K562 (cell line): ENCODE data around the gene TUBB6. TPM values are rescaled to one million over a fixed set of nuclear protein-coding genes. Genes with fewer than 3 reads are reported as not detected.

Experiments
- ATAC-seq: fragments of 200-7000 bp; cut with Tn5 transposase; 3 replicates; pipeline ENCODE4 v1.9.1; 2020; ENCODE audit warnings: moderate library complexity
- BruUV-seq: library from RNA; stranded (reverse); fragments of 400-500 nt; replicated peaks from 2 replicates; lab custom pipeline; 2021; lab: Mats Ljungman, UMichigan
- CTCF ChIA-PET: fragments of 300-600 bp; formaldehyde crosslinking; extraction: SDS; loops from one replicate; lab custom pipeline; 2021; ENCODE audit warnings: low intra/inter-chr PET ratio; lab: Yijun Ruan, JAX
- POLR2A ChIA-PET: fragments of 300-600, 350-650 bp; sonication (Branson Sonifier 250); formaldehyde crosslinking; extraction: SDS; loops from one replicate; lab custom pipeline; 2021; ENCODE audit warnings: antibody characterized with exemption, inconsistent platforms; lab: Yijun Ruan, JAX
- DNase-seq, 4 experiments: peaks; one replicate each; pipeline versions ENCODE4 v3.0.0 to v3.0.0-alpha.2; 2011 to 2018; ENCODE audit warnings: low spot score in 3 of 4, mixed read lengths in 3 of 4; ENCODE audit errors: extremely low read depth in 1 of 4
- FAIRE-seq: peaks from 2 replicates; lab custom pipeline; 2011; peaks lifted over from hg19 to GRCh38; lab: Jason Lieb, UNC
- H2AFZ ChIP-seq: 2 replicates; pipeline ENCODE4 v1.6.0; 2011; ENCODE audit warnings: low read depth, low read length, control low read depth, inconsistent platforms
- H3K27ac ChIP-seq: fragments of 200-600 bp; 3 replicates; pipeline ENCODE4 v1.8.0; 2011; ENCODE audit warnings: low read depth, mild to moderate bottlenecking, control low read depth, inconsistent platforms, low read length, moderate library complexity, mixed read lengths; ENCODE audit errors: extremely low read depth
- H3K27me3 ChIP-seq, 2 experiments: fragments of 300-600 bp in 1 of 2; 2 replicates in 1 of 2; 3 replicates in 1 of 2; pipeline versions ENCODE4 v1.6.0 to v1.8.0; 2011; ENCODE audit warnings: inconsistent platforms in 2 of 2, low read length in 2 of 2, mild to moderate bottlenecking in 1 of 2, mixed read lengths in 1 of 2, moderate library complexity in 1 of 2; ENCODE audit not compliant: control insufficient read depth in 2 of 2, insufficient read depth in 2 of 2
- H3K36me3 ChIP-seq: fragments of 300-600 bp; 3 replicates; pipeline ENCODE4 v1.8.0; 2011; ENCODE audit warnings: mild to moderate bottlenecking, low read length, inconsistent platforms; ENCODE audit not compliant: control insufficient read depth, insufficient read depth
- H3K4me1 ChIP-seq, 2 experiments: fragments of 200-600 bp in 1 of 2; replicated peaks in 1 of 2; 2 replicates in 1 of 2; 3 replicates in 1 of 2; pipeline versions ENCODE4 v1.5.1 to v1.8.0; 2011; ENCODE audit warnings: inconsistent platforms in 2 of 2, low read length in 2 of 2, mild to moderate bottlenecking in 1 of 2, mixed read lengths in 1 of 2, moderate library complexity in 1 of 2; ENCODE audit not compliant: control insufficient read depth in 2 of 2, insufficient read depth in 2 of 2
- H3K4me2 ChIP-seq: 2 replicates; pipeline ENCODE4 v1.6.1; 2011; ENCODE audit warnings: low read length, control low read depth, inconsistent platforms, mixed read lengths; ENCODE audit not compliant: insufficient read depth
- H3K4me3 ChIP-seq: fragments of 200-600 bp; sonication (generic), shearing (Covaris generic); 2 replicates; pipeline ENCODE4 v1.5.1; 2016; ENCODE audit warnings: control low read depth, inconsistent platforms
- H3K79me2 ChIP-seq: fragments of 200-600 bp; 3 replicates; pipeline ENCODE4 v1.8.0; 2011; ENCODE audit warnings: low read length, inconsistent platforms; ENCODE audit not compliant: control insufficient read depth, insufficient read depth
- H3K9ac ChIP-seq, 2 experiments: 2 replicates each; pipeline versions ENCODE4 v1.6.0 to v1.6.1; 2011; ENCODE audit warnings: low read depth in 2 of 2, low read length in 2 of 2, control low read depth in 1 of 2, inconsistent platforms in 1 of 2, mild to moderate bottlenecking in 1 of 2, mixed read lengths in 1 of 2; ENCODE audit not compliant: insufficient read depth in 1 of 2
- H3K9me1 ChIP-seq: one replicate; pipeline ENCODE4 v1.6.0; 2011; ENCODE audit warnings: inconsistent platforms, mild to moderate bottlenecking, low read length, moderate library complexity; ENCODE audit not compliant: control insufficient read depth, insufficient read depth
- H3K9me3 ChIP-seq: replicated peaks from 2 replicates; pipeline ENCODE4 v1.5.1; 2011; ENCODE audit warnings: low read depth, low read length, inconsistent platforms; ENCODE audit not compliant: control insufficient read depth, insufficient read depth
- H4K20me1 ChIP-seq: replicated peaks from 2 replicates; pipeline ENCODE4 v1.6.1; 2011; ENCODE audit warnings: low read length, inconsistent platforms, mixed read lengths; ENCODE audit not compliant: control insufficient read depth, insufficient read depth
- ASH1L ChIP-seq: fragments of 450-650 bp; IDR thresholded peaks from 2 replicates; pipeline ENCODE4 v1.6.1; 2018; ENCODE audit warnings: borderline replicate concordance, mild to moderate bottlenecking, low read depth; ENCODE audit not compliant: partially characterized antibody
- CBFA2T2 ChIP-seq: fragments of 450-650 bp; conservative IDR thresholded peaks from 2 replicates; pipeline ENCODE4 v1.6.1; 2017; ENCODE audit warnings: mild to moderate bottlenecking
- CBFB ChIP-seq: sonication (generic); formaldehyde crosslinking; IDR thresholded peaks from 2 replicates; pipeline ENCODE4 v1.4.0; 2020; ENCODE audit warnings: mild to moderate bottlenecking, missing genetic modification reagents
- CC2D1A ChIP-seq: fragments of 450-650 bp; IDR thresholded peaks from 2 replicates; pipeline ENCODE4 v1.6.1; 2017; ENCODE audit warnings: mild to moderate bottlenecking
- HDAC6 ChIP-seq: IDR thresholded peaks from 2 replicates; pipeline ENCODE4 v1.6.1; 2012; ENCODE audit warnings: low read depth, mild to moderate bottlenecking, control low read depth, inconsistent platforms, low read length, moderate library complexity
- ILF3 ChIP-seq: fragments of 450-650 bp; IDR thresholded peaks from 2 replicates; pipeline ENCODE4 v1.6.1; 2018; ENCODE audit warnings: antibody characterized with exemption, mild to moderate bottlenecking, moderate library complexity, borderline replicate concordance
- KLF1 ChIP-seq: fragments of 450-650 bp; IDR thresholded peaks from 2 replicates; pipeline ENCODE4 v1.6.1; 2016; ENCODE audit warnings: missing genetic modification characterization, missing compliant biosample characterization
- L3MBTL2 ChIP-seq: fragments of 450-650 bp; IDR thresholded peaks from 2 replicates; pipeline ENCODE4 v1.6.1; 2016; ENCODE audit warnings: mild to moderate bottlenecking, moderate library complexity
- MEF2D ChIP-seq: conservative IDR thresholded peaks from 2 replicates; pipeline ENCODE4 v1.6.1; 2016; ENCODE audit warnings: low read depth, missing genetic modification characterization, missing compliant biosample characterization
- MTF1 ChIP-seq: fragments of 250-450 bp; sonication (Bioruptor Pico); IDR thresholded peaks from 2 replicates; pipeline ENCODE4 v1.9.0; 2021; ENCODE audit warnings: moderate library complexity, mild to moderate bottlenecking, inconsistent platforms, borderline replicate concordance
- NONO ChIP-seq, 2 experiments: fragments of 200-400 bp in 1 of 2; fragments of 450-650 bp in 1 of 2; formaldehyde crosslinking in 1 of 2; IDR thresholded peaks; 2 replicates each; pipeline ENCODE4 v1.6.1; 2017; ENCODE audit warnings: low read depth in 2 of 2, mild to moderate bottlenecking in 2 of 2, moderate library complexity in 2 of 2, low read length in 1 of 2
- POLR2AphosphoS5 ChIP-seq: IDR thresholded peaks from 2 replicates; pipeline ENCODE4 v1.6.1; 2011; ENCODE audit warnings: mild to moderate bottlenecking, low read depth, low read length, moderate library complexity; ENCODE audit not compliant: control insufficient read depth, insufficient read depth
- RBM25 ChIP-seq: fragments of 200-400 bp; formaldehyde crosslinking; IDR thresholded peaks from 2 replicates; pipeline ENCODE4 v1.6.1; 2018; ENCODE audit warnings: low read length, low read depth, moderate library complexity; ENCODE audit not compliant: severe bottlenecking
- SIN3B ChIP-seq: fragments of 450-650 bp; IDR thresholded peaks from 2 replicates; pipeline ENCODE4 v1.6.1; 2017; ENCODE audit warnings: low read depth, mild to moderate bottlenecking, moderate library complexity
- SMAD4 ChIP-seq: fragments of 250-450 bp; sonication (Bioruptor Pico); conservative IDR thresholded peaks from 2 replicates; pipeline ENCODE4 v1.8.0; 2021; ENCODE audit warnings: inconsistent platforms, mild to moderate bottlenecking, moderate library complexity
- SMARCA5 ChIP-seq: fragments of 450-650 bp; IDR thresholded peaks from 2 replicates; pipeline ENCODE4 v1.6.1; 2016
- TEAD1 ChIP-seq, 2 experiments: fragments of 450-650 bp in 1 of 2; sonication (generic) in 1 of 2; formaldehyde crosslinking; IDR thresholded peaks; 2 replicates each; pipeline versions ENCODE4 v1.4.0 to v1.8.0; 2020 to 2022; ENCODE audit warnings: mild to moderate bottlenecking in 2 of 2, missing genetic modification reagents in 1 of 2
- ZNF184 ChIP-seq: sonication (generic); formaldehyde crosslinking; IDR thresholded peaks from 2 replicates; pipeline ENCODE4 v1.5.0; 2020; ENCODE audit warnings: missing genetic modification reagents
- ZNF3 ChIP-seq: fragments of 250-450 bp; sonication (Bioruptor Pico); IDR thresholded peaks from 2 replicates; pipeline ENCODE4 v1.5.0; 2021; ENCODE audit warnings: mild to moderate bottlenecking, moderate library complexity
- WGBS: fragments of 100-300 bp; shearing (Covaris generic); methylation state at CpG from one replicate; pipeline ENCODE4 v1.1.6; 2016; ENCODE audit warnings: low coverage, mixed read lengths; ENCODE audit not compliant: insufficient coverage; ENCODE audit errors: missing lambda C conversion rate; 5-methylcytosine and 5-hydroxymethylcytosine counted together
- in situ Hi-C: fragments of 300-500 bp; cut with MboI; formaldehyde crosslinking; loops from 4 replicates; pipeline ENCODE4 v1.15.0; 2018; ENCODE audit warnings: inconsistent platforms, mixed read lengths
- intact Hi-C: fragments of 100-400 bp; cut with micrococcal nuclease; formaldehyde crosslinking; loops from 2 replicates; pipeline ENCODE4 v1.14.2; 2022
- polyA plus RNA-seq, 8 experiments: library from polyadenylated mRNA; depleted of rRNA in 4 of 8; stranded (reverse) in 5 of 8; unstranded in 3 of 8; fragments of >200 nt; fragmentation: Nextera tagmentation in 2 of 8; fragmentation: Illumina TruSeq in 1 of 8; extraction: Ambion mirVana in 2 of 8; extraction: Trizol in 1 of 8; gene quantifications; 2 replicates each; pipeline versions ENCODE4 v1.2.1 to v1.2.3, GENCODE V29; 2011 to 2014; ENCODE audit warnings: inconsistent platforms in 1 of 8, missing spikeins in 1 of 8
- total RNA-seq, 7 experiments: library from RNA; depleted of rRNA in 6 of 7; stranded (reverse); fragments of >200 nt in 6 of 7; fragmentation: Illumina TruSeq in 2 of 7; extraction: Trizol in 2 of 7; gene quantifications; 2 replicates each; pipeline versions ENCODE4 v1.2.1 to v1.2.3, GENCODE V29; 2011 to 2021; ENCODE audit warnings: low replicate concordance in 1 of 7
- TF ChIP-seq, protein P1 (sequence below): sonication (generic); formaldehyde crosslinking; IDR thresholded peaks from 2 replicates; pipeline ENCODE4 v1.8.0; 2022; ENCODE audit warnings: missing genetic modification reagents, mild to moderate bottlenecking, moderate library complexity, borderline replicate concordance
- TF ChIP-seq, protein P2 (sequence below): IDR thresholded peaks from 2 replicates; pipeline ENCODE4 v1.6.1; 2014; ENCODE audit warnings: antibody characterized with exemption

TUBB6 gene
- total and polyA plus RNA-seq, 9 of the 15 experiments (the other 6 are each of a cell fraction or from before 2014, with no cell fraction given), result 43.9 to 404 (median 81.1) TPM

DNA sequence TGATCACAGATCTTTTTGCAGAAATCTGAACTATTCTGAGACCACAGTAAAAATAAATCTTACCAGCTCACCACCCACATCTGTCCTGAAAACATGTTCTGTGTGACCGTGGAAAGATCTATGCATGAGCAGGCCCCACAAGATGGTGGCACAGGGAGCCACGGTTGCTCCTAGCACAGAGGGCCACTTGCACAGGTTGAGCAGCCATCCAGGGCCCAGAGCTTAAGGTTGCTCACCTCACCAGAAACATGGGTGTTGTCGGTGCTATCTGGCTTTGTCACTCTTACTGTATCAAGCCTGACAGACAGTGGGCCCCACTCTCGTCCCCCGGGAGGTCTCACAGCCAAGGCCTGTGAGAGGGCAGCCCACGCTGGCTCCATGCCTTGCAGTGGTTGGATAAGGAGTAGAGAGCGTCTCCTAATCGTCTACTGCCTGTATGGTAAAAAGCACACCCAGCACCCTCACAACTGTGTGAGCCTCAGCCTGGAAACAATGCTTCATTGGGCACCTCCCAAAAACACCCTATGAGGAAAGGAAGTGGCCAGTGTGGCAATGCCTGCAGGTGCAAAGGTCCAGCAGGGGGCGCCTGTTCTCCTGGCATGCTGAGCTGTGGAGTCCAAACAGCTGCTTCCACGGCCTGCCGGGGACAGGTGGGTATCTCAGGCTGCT is 19.6 kb downstream of the TUBB6 start:
- ATAC-seq, result peak; percentile 96
- Histone ChIP-seq H4K20me1 (no peaks in the 10 kb centered on the region), H3K9me3 (no peaks in the 10 kb centered on the region), H3K79me2 (peaks cover 3% of the 10 kb centered on the region; the same call in 1 of the 3 replicates), H3K27me3 (no peaks in the 10 kb centered on the region), H3K36me3 (peaks cover 74% of the 10 kb centered on the region), H2AFZ (no peak overlapping the region), H3K9ac (peak overlapping the region in 1 of 2 experiments; percentile 12; a peak in 1 of 4 replicates), H3K4me3 (no peak overlapping the region), H3K9me1 (no peaks in the 10 kb centered on the region), H3K27ac (no peak overlapping the region; the same call in 2 of the 3 replicates), H3K4me1 (peaks cover 0 to 7% of the 10 kb centered on the region in 2 experiments; a peak in 3 of 5 replicates), H3K4me2 (no peak overlapping the region)
- BruUV-seq, result no TSS peak
- ChIA-PET CTCF (interaction anchor here (1.2 kb wide), 1 partner anchor 332 kb away, joined by 4 read pairs; no protein-coding TSS in a partner anchor), POLR2A (interaction anchor here (0.6 to 2.7 kb wide), 15 partner anchors 9 to 799 kb away, joined by 3 to 23 read pairs (median 3); no protein-coding TSS in a partner anchor)
- peak; percentile 65 to 88 (median 74) for DNase-seq
- 47% methylated on average over 11 of the region's 11 CpGs for WGBS
- intact Hi-C loops, result loop anchor here (5.0 kb wide), 1 partner anchor 45 kb away; no protein-coding TSS in a partner anchor
- peak; percentile 88 for FAIRE-seq
- in situ Hi-C loops, result no loop called here
- TF ChIP-seq POLR2AphosphoS5 (no peak), MEF2D (tag) (no peak), ILF3 (no peak), ZNF184 (no peak), CBFB (no peak), RBM25 (no peak), SMARCA5 (no peak), MTF1 (CRISPR knock-in tag) (no peak), CBFA2T2 (peak; percentile 20; the same call in 1 of the 2 replicates), SMAD4 (no peak), ASH1L (no peak), L3MBTL2 (no peak), ZNF3 (CRISPR knock-in tag) (no peak), CC2D1A (no peak), NONO (IDR thresholded peaks at IDR 0.05; ENCODE audit: low read depth in 2 of 2, low read length in 1 of 2) (no peak), KLF1 (no peak), HDAC6 (no peak), SIN3B (no peak), TEAD1 (CRISPR knock-in tag; IDR thresholded peaks at IDR 0.05) (peak in 1 of 2 experiments; percentile 60; a peak in 1 of 4 replicates)
- TF ChIP-seq, protein P1, sequence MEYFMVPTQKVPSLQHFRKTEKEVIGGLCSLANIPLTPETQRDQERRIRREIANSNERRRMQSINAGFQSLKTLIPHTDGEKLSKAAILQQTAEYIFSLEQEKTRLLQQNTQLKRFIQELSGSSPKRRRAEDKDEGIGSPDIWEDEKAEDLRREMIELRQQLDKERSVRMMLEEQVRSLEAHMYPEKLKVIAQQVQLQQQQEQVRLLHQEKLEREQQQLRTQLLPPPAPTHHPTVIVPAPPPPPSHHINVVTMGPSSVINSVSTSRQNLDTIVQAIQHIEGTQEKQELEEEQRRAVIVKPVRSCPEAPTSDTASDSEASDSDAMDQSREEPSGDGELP (CRISPR knock-in tag), result peak; percentile 95
- TF ChIP-seq, protein P2, sequence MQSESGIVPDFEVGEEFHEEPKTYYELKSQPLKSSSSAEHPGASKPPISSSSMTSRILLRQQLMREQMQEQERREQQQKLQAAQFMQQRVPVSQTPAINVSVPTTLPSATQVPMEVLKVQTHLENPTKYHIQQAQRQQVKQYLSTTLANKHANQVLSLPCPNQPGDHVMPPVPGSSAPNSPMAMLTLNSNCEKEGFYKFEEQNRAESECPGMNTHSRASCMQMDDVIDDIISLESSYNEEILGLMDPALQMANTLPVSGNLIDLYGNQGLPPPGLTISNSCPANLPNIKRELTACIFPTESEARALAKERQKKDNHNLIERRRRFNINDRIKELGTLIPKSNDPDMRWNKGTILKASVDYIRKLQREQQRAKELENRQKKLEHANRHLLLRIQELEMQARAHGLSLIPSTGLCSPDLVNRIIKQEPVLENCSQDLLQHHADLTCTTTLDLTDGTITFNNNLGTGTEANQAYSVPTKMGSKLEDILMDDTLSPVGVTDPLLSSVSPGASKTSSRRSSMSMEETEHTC, result no peak
